HG02678 (cell line): ENCODE measurements around the gene KRABD2.
"Not testable (repeated sequence)": the region's sequence is repeated elsewhere in the genome, so short reads cannot be mapped to it uniquely, and the experiment has no call there.

Experiments
- ATAC-seq: cut with Tn5 transposase; IDR thresholded peaks from one replicate; pipeline ENCODE4 v1.9.1; 2021; ENCODE audit warnings: mild to moderate bottlenecking, moderate library complexity; ENCODE audit not compliant: unreplicated experiment

KRABD2 gene

GRCh38 chr17:8376271-8377067 lies at the start of gene KRABD2:
KRABD2 (minus strand) TSS chr17:8376704.
- peak; percentile 94 for ATAC-seq

- ATAC-seq, result no peak
Observed at GRCh38 chr17:8421571-8421970, 45.1 kb upstream of the KRABD2 start.

GRCh38 chr17:8420041-8420934 lies 43.8 kb upstream of the KRABD2 start:
- no peak for ATAC-seq

GRCh38 chr17:8419305-8419704 lies 42.8 kb upstream of the KRABD2 start:
- ATAC-seq, result no peak

DNA sequence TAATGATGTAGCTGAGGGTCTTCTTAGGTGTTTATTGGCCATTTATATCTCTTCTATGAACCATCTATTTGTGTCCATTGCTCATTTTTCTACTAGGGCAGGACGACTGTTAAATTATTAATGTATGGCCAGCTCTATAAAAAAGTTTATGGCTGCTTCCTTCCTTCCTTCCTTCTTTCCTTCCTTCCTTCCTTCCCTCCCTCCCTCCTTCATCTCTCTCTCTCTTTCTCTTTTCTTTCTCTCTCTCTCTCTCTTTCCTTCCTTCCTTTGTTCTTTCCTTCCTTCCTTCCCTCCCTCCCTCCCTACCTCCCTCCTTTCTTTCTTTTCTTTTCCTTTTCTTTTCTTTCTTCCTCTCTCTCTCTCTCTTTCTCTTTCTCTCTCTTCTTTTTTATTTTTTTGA lies 42.0 kb upstream of the KRABD2 start:
- no peak for ATAC-seq

DNA sequence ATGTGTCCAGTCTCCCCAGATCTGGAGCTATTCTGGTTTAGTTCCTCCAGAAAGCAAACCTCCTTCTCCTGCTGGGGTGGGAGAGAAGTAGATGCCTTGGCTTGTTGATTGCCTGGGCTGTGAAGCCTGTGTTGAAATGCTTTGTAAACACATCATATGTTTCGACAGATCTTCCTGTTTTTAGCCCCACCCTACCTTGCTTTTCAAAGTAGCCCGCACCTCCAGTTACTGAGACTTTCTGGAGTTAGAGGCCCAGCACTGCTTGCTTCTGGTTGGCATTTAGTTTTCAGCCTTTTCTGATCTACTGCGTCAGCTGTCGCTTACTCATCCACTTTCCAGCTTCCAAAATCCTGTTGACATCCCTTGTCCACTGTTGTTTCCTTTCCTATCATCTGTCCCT lies 41.3 kb upstream of the KRABD2 start:
- no peak for ATAC-seq

- no peak for ATAC-seq
Observed at GRCh38 chr17:8413938-8414337, 37.4 kb upstream of the KRABD2 start.

GRCh38 chr17:8413328-8413727 lies 36.8 kb upstream of the KRABD2 start:
- ATAC-seq, result no peak

DNA sequence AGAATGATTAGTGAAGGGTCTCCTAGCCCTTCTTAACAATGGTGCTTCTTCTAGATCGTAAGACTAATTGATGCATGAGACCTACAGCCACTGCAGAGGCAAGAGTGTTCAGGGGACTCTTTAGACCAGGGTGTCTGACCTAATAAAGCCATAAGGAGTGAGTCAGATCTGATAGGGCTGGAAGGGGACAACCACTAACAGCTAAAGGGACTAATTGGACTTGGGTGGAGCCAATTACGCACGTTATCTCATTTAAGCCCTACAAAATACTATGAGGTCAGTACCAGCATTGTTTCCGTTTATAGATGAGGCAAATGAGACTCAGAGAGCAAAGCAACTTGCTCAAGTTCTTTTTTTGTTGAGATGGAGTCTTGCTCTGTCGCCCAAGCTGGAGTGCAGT lies 35.6 kb upstream of the KRABD2 start:
- no peak for ATAC-seq

- no peak for ATAC-seq
Observed at GRCh38 chr17:8410883-8411238, 34.4 kb upstream of the KRABD2 start.

GRCh38 chr17:8409966-8410882 lies 33.7 kb upstream of the KRABD2 start:
- no peak for ATAC-seq

GRCh38 chr17:8408371-8408770 lies 31.9 kb upstream of the KRABD2 start:
- no peak for ATAC-seq

GRCh38 chr17:8406174-8406573 lies 29.7 kb upstream of the KRABD2 start:
- ATAC-seq, result no peak

DNA sequence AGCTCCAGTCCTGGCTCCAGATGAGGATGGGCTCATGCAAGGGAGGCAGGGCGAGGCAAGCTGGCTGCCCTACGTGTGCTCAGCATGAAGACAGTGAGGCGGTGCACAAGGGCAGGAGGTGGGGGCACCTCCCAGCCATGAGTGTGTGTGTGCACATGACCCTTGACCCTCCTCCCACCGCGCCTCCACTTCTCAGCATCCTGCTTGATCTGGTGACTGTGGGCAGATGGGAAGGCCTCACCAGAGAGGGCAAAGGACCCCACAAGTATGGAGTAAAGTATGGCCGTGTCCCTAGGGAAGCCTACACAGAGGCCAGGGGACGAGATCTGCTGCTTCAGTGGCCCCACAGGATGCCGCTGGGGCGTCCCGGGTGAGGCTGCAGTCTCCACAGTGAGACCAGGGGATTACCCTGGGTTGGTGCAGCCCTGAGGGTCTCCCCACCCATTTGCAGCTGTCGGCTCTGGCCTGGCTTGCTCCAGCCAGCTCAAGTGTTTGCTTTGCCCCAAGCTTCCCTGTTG lies 29.1 kb upstream of the KRABD2 start:
- no peak for ATAC-seq

- ATAC-seq, result no peak
Observed at GRCh38 chr17:8402921-8403536, 26.5 kb upstream of the KRABD2 start.

DNA sequence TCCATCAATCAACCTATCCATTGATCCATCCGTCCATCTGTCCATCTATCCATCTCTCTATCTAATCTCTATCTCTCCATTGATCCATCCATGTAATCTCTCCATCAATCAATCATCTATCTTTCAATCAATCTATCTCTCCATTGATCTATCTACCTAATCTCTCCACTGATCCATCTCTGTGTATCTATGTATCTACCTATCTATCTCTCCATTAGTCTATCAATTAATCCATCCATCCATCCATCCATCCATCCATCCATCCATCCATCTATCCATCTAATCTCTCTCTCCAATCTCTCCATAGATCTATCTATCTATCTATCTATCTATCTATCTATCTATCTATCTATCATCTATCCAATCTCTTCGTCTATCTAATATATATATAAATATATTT lies 24.6 kb upstream of the KRABD2 start:
- ATAC-seq, result no peak

DNA sequence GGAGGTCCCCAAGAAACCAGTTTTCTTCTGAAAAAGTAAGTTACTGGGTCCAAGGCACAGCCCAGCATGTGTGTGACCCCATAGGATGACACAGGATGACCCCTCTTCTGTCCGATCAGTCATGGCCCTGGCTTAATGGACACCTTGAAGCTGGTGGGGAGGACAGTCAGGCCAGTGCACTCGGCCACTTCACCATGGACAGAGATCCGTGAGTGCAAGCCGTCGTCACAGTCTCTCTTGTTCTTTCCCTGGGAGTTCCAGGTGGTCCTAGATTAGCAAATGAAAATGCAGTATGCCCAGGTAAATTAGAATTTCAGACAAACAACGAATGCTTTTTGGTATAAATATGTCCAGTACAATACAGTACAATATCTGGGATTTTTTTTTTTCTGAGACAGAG lies 22.5 kb upstream of the KRABD2 start:
- no peak for ATAC-seq

- no peak for ATAC-seq
Observed at GRCh38 chr17:8397636-8398035, 21.1 kb upstream of the KRABD2 start, which contains the start of gene RNF222. RNF222 (minus strand) TSS chr17:8397827; CDS start chr17:8393461, 4,366 bp downstream.

DNA sequence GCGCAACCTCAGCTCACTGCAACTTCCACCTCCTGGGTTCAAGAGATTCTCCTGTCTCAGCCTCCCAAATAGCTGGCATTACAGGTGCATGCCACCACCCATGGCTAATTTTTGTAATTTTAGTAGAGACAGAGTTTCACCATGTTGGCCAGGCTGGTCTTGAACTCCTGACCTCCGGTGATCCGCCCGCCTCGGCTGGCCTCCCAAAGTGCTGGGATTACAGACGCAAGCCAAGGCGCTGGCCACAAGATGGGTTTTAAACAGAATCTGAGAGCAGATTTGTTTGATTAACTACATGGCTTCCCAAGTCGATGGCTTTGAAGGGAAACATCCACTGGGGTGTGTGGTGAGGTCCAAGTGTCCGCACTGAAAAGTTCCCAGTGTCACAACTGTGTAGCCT lies 18.0 kb upstream of the KRABD2 start:
- not testable (repeated sequence) for ATAC-seq
